Mucosa of gallbladder (tissue), 1 donor: ENCODE results near the gene CDH24. TPM values are rescaled to one million over a fixed set of nuclear protein-coding genes. Genes with fewer than 3 reads are reported as not detected.

Experiments used
- DNase-seq: peaks from one replicate; pipeline ENCODE4 v3.0.0-alpha.2; 2020; ENCODE audit warnings: low spot score
- total RNA-seq: library from RNA; stranded (reverse); gene quantifications from one replicate; pipeline ENCODE4 v1.2.1, GENCODE V29; 2021
- donor health status: DM: no; HTN: no; CAD: no.

The CDH24 gene, protein sequence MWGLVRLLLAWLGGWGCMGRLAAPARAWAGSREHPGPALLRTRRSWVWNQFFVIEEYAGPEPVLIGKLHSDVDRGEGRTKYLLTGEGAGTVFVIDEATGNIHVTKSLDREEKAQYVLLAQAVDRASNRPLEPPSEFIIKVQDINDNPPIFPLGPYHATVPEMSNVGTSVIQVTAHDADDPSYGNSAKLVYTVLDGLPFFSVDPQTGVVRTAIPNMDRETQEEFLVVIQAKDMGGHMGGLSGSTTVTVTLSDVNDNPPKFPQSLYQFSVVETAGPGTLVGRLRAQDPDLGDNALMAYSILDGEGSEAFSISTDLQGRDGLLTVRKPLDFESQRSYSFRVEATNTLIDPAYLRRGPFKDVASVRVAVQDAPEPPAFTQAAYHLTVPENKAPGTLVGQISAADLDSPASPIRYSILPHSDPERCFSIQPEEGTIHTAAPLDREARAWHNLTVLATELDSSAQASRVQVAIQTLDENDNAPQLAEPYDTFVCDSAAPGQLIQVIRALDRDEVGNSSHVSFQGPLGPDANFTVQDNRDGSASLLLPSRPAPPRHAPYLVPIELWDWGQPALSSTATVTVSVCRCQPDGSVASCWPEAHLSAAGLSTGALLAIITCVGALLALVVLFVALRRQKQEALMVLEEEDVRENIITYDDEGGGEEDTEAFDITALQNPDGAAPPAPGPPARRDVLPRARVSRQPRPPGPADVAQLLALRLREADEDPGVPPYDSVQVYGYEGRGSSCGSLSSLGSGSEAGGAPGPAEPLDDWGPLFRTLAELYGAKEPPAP
- 22.1 TPM for total RNA-seq

DNA sequence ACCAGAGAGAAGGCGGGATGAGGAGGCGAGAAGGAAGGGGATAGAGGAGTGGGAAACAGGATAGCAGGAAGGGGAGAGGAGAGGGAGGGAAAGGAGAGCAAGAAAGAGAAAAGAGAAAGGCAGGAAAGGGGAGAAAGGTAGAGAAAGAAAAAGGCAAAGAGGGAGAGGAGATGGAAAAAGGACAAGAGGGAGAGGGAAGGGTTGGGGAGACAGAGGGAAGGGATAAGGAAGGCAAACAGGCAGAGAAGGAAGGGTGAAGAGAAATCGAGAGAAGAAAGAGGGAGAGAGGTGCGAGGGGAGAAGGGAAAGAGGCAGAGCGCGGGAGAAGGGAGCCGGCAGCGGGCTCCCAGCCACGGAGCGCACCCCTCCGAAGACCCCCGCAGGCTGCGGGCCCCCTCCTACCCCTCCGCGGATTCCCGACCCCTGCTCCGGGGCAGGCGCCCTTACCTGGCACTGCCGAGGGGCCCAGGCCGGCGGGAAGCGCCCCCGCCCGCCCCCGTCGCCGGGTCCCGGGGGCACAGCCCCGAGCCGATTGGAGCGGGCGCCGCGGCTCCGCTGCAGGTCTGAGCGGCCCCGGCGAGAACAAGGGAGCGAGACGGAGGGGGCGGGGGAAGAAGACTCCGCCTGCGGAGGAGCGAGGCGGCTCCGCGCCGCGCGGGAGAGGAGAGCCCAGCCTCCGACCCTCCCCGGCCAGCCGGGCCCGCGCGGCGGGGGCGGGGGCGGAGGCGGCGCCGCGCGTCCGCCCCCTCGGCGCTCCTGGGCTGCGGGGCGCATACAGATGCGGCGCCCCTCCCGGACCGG, at the start of gene CDH24:
Gene CDH24, minus strand, starts transcription at position 565 of the 801 bp plus-strand sequence. CDS start 1,787 bp downstream, outside the sequence.
- peak; percentile 74 for DNase-seq

DNA sequence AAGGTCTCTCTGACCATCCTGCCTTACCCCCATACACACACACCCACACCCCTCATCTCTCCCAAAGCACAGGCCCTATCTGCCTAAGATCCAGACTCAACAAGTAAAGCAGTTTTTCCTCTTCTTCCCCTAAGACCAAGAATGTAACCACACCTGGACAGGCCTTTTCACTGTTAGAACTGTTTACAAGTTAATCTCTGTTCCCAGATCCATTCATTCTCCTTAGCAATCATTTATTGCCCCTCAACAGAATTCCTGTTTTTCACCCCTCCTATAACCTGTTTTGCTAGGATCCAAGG, 49.4 kb upstream of the CDH24 start:
- no peak for DNase-seq

DNA sequence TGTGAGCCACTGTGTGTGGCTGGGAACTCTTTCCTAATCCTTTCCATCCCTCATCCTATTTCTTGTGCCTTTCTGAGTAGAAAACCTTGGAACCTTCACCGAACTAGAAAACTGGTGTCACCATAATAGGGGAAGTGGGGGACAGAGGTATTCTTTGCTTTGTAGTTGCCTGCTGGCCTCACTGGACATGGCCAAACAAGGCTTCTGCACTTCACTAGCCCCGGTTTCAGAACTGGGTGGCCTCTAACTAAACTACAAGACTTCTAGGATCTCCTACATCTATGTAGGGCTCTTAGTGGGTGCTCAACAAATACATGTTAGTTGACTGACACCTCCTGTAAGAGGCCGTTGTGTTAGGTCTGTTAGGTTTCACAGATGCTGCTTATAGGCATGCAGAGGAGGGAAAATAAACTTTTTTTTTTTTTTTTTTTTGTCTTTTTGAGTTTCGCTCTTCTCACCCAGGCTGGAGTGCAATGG, 48.1 kb upstream of the CDH24 start:
- DNase-seq, result no peak

DNA sequence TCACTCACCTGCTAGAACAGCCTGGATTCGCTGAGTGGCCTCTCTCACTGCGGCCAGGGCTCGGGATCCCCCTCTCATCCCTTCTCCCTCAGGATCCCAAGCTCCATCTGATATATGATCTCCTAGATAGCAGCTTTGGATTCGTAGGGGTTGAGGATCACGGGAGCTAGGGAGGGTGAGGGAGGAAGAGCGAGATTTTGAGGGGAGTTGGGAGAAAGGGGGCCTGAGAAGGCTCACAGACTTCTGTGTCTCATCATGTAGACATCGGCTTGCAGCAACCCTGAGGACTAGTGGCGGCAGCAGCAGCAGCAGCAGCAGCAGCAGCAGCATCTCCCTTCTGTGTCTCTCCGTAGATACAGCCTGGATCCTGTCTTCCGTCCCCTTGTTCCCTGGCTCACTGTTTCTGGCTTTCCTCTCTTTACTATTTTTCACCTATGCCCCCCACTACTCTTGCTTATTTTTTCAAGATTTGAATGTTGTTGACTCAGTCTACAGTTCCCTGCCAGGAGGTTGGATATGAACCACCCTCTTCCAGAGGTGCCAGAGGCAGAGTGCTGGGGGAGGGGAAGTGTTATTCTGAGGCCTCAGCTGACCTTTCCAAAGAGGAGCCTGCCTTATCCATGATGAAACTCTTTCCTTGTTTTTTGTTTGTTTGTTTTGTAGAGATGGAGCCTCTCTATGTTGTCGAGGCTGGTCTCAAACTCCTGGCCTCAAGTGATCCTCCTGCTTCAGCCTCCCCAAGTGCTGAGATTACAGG, 47.4 kb upstream of the CDH24 start, which contains the start of gene CIROP:
Gene CIROP, minus strand, starts transcription at position 399 of the 757 bp plus-strand sequence. Its CDS starts 69 bp downstream, at position 330.
- no peak for DNase-seq

DNA sequence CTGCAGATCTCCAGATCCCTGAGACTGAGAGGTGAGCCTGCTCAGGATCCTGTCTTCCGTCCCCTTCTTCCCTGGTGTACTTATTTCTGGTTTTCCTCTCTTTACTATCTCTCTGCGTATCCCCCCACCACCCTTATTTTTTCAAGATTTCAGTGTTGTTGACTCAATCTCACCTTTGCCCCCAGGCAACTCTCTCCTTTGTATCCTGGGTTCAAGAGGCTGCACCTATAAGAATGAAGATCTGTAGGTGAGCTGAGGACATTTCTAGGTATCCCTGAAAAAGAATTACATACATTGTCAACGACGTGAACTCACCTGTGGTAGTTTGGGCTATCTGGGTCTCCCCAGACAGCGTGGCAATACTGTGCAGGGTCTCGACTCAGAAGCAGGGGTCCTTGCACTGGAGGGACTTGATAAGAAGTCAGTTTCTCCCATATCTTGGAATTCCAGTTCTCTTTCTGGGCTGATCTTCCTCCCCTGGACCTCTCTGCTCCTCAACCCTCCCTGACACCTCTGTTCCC, 46.8 kb upstream of the CDH24 start:
- no peak for DNase-seq

DNA sequence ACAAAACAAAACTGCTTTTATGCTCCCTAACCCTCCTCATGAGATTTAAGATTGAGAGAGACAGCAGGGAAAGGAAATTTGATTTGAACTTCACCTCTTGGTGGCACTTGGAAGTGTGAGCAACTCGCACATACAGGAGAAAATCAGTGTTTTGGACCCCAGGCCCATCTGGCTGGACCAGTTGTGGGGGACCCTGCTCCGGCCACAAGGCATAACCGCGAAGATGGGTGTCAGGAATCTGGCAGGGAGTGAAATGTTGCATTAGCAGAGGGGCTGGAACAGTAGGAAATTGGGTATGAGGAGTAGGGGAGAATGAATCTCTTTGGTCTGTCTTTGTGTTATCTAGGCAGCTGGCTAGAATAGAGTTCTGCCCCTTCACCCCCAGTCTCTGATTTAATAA, 46.3 kb upstream of the CDH24 start:
- no peak for DNase-seq

DNA sequence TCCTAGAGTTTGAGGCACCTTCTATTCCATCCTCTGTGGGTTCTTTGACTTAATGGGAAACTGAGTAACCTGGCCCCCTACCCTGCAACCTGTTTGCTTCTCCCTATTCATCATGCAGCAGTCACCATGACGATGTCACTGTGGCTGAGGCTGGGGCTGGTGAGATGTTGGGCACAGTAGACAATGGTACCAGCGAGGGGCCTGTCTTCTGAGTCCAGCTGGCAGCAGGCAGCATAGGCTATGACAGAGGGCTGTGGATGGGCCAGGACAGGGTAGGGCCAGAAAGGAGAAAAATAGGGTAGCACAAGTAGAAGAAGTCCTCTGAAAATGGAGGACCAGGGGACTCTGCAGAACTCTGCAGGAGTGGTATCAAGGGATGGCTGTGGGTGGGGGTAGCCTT, 45.5 kb upstream of the CDH24 start:
- DNase-seq, result no peak

DNA sequence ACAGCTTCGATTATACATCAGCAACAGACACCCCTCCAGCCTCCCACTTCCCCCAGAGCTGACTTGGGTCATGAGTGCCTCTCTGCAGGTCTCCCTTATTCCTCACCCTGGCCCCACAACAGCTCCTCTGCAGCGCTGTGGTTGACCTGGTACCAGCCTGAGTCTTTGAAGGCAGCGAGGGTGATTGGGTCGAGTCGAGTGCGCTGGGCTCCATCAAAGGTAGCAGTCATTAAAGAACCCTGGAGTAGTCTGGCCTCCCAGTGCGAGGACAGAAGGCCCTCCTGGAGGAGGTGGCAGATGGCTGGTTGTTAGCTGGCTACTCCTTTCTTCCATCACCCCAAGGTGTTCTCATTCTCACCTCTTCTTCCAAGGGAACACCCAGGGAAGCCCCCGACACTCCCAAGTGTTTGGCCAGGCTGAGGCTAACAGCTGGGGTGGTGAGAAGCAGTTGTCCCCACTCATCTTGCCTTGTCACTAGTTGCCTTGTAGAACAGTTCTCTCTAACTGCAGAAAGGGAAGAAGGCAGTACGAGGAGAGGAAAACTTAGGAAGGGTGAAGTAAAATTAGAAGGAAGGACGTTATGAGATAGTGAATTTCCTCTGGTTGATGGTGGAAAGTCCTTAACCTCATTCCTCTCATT, 44.8 kb upstream of the CDH24 start:
- no peak for DNase-seq

DNA sequence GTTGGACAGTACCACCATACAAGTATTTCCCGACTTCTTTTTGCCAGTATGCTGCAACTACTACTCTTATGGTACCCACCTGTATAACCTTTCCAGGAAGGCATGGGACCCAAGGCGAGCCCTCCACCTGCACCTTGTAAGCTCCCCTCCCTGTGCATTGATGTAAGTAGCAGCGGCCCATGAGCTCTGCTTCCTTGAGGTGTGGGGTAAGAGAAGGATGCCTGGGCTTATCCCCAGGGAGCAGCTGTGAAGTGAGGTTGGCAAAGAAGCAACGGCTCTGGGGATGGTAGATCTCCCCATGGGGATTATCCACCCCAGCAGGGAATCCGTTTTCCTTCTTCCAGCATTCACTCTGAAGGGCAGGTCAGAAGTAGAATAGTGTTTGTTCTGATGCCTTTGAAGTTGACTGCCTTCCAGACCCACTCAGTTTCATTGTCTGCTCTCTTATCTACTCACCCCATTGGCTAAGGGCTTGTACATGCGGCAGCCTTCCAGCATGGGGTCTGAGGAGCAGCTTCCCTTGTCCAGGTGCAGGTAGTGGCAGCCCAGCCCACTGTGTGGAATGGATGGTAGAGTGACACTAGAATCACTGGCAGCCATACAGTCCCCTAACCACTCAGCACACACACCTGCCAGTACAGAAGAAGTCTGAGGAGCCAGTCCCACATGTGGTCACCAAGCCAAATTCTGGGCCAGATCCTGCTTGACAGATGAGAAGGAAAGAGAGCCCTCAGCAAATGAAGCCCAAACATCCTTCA, 44.1 kb upstream of the CDH24 start:
- no peak for DNase-seq

DNA sequence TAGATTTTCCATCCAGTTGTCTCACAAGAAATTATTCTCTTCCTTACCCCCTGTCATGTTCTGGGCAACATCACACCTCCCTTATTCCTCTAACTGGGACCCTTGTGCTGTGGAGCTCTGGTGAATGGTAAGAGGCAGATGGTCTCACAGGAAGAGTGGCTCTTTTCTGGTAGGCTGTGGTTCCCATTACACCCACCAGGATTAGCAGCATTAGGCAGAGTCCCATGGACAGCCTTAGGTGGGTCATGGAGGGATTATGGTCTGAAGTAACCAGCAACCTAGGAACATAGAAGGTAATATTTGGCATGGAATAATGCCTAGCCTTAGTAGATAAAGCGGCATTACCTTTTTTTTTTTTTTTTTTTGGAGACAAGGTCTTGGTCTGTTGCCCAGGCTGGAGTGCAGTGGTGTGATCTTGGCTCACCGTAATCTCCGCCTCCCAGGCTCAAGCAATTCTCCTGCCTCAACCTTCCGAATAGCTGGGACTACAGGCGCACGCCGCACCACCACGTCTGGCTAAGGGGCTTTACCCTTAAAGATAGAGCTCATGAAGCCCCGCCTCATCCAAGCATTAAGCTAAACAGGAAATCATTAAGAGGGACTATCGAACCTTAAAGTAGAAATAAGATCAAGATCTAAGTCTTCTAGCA, 42.0 kb upstream of the CDH24 start:
- DNase-seq, result no peak

DNA sequence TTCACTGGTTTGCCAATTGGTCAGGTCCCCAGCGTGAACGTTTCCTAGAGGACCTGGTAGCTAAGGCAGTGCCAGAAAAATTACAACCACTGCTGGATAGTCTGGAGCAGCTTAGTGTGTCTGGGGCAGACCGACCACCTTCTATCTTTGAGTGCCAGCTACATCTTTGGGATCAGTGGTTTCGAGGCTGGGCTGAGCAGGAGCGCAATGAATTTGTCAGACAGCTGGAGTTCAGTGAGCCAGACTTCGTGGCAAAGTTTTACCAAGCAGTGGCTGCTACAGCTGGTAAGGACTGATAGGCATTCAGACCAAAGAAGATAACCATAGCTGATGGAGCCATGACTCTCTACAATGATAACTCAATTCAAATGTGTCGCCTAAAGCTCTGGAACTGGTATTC, 40.5 kb upstream of the CDH24 start:
- DNase-seq, result no peak

DNA sequence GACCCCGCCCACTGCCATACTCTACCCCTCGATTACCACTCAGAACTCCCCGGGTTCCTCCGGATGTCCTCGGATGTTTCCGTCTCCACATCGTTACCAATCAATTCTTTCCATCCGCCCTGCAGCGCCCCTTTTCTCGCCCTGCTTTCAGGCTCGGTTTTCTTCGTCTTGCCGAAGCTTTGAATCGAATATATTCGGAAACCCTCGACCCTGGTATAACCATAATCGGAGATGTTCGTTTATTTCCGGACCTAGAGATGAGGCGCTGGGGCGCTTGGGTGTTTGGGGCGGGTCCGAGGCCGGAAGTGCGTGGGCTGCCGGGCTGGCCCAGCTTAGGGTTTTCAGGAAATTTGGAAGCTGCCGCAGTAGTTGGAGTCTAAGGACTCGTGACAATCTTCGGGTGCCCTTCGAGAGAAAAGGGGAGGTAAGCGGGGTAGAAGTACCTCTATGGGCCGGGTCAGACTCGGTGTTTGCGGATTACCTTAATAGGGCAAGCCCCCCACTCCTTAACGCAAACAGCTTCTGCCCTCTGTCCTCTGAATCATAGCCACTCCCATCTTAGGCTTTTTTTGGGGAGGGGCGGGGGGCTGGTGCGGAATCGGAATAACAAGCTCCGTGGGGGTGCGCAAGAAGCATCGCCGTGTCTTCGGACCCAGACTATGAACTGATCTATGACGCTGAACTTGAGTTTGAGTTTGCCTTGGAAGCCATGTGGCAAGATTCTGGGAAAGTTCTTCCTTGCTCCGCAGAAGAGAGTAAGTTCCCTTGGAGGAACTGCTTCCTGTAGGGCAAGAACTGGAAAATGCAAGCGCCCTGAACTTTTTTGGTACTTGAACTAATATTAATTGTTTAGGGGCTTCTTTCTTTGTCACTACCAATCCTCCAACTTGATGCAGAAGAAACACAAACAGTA, 38.1 kb upstream of the CDH24 start, which contains the start of gene C14orf119:
Gene C14orf119, plus strand, starts transcription at position 310 of the 913 bp plus-strand sequence. CDS start 2,154 bp downstream, outside the sequence.
- peak; percentile 100 for DNase-seq

DNA sequence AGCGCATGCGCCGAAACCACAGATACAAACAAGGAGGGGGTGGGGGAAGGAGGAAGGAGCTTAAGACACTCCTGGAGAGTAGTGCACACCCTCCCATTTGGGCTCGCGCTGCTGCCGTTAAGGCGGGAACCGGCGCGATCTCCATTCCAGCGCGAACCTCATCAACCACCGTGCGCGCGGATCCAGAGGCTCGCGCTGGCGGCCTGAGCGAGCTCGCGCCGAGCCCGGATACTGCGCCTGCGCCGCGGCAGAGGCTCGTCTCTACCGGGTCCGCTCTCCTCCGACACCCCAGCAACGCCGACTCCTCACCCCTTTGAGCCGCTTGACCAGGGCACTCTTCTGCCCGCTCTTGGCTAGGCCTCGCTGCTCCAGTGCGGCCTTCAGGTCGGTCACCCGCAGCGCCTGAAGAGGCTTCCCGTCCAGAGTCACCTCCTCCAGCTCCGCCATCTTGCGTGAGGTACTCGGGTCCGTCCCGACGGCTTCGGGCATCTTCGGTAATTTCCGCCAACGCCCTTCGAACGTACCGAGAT, 37.4 kb upstream of the CDH24 start, which contains the start of gene ACIN1:
Gene ACIN1, minus strand, starts transcription at position 471 of the 530 bp plus-strand sequence. Its CDS starts 24 bp downstream, at position 447.
- DNase-seq, result peak; percentile 69

DNA sequence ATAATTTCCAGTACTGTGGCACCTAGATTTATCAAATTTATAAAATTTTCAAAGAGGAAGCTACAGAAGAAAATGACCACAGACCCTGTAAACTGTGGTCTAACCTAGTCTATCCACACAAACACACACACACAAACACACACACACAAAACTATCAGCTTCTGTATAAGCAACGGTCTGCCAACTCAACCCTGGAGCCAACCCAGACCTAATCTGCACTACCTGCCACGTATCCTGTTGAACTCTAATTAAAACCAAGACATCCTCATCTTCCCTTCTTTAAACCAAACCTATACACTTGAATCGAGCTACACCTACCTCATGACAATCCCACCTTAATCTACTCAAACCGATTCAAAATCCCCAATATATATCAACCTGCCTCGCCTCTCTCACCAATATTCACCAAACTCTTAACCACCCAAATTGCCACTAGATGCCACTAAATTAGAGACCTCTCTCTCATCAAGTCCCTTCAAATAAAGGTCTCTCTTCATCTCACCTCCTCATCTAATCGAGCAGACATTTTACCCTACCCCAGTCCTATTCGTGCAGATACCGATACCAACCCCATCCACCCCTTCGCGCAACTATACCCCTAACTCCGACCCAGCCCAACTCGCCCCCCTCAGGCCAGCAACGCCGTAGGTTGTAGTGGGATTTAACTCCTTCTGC, 36.8 kb upstream of the CDH24 start:
- DNase-seq, result no peak

DNA sequence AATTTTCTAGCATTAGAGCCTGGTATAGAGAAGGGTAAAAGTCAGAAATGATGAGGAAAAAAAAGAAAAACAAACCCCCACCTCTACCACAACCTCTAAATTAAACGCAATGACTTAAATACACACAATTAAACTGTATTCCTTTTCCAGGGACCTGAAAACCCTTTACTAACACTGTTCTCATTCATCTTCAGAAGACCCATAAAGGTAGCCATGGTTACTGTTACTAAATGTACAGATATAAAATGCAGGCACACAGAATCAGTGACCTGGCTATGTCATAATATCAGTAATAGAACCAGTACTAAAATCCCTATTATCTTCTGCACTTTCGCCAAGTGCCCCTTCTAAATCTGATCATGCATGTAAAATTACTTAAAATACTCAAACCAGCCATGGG, 36.2 kb upstream of the CDH24 start:
- DNase-seq, result no peak

DNA sequence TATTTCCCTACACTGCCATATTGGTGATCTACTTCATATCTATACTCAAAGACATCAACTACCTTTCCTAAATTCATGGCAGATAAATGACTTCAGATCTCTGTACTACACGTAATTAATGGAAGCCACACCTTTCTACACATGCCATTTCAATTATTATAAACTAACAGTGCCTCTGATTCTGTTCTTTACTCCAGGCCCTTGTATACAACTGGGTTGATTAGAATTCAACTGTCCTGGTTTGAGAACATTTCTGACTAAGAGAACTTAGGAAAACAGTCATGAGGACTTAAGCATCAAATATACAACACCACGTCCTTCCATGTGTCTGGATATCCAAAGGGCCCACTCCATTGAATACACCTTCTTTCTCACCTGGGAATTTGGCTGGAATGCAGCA, 35.8 kb upstream of the CDH24 start:
- DNase-seq, result no peak
